ENCODE measurements around the gene NINJ2.

NINJ2 gene

GRCh38 chr12:538731-539539 lies 124.3 kb downstream of the NINJ2 start:
- TF ChIP-seq CTCF (IDR thresholded peaks at IDR 0.05; ENCODE audit: insufficient read depth, low read depth, low read length, missing control alignments): no peak
- no peak overlapping the region for H3K4me3 ChIP-seq (ENCODE audit: low read depth, low read length)
- DNase-seq (ENCODE audit: low read depth): no peak

GRCh38 chr12:537772-538171 lies 125.5 kb downstream of the NINJ2 start:
- TF ChIP-seq CTCF (IDR thresholded peaks at IDR 0.05; ENCODE audit: insufficient read depth, low read depth, low read length, missing control alignments): no peak
- no peak for DNase-seq (ENCODE audit: low read depth)
- H3K4me3 ChIP-seq (ENCODE audit: low read depth, low read length): no peak overlapping the region

- no peak for TF ChIP-seq CTCF (IDR thresholded peaks at IDR 0.05; ENCODE audit: insufficient read depth, low read depth, low read length, missing control alignments)
- H3K4me3 ChIP-seq (ENCODE audit: low read depth, low read length): no peak overlapping the region
- DNase-seq (ENCODE audit: low read depth): no peak
Observed at GRCh38 chr12:536751-537245, 126.4 kb downstream of the NINJ2 start.

GRCh38 chr12:535396-535795 lies 127.8 kb downstream of the NINJ2 start:
- DNase-seq (ENCODE audit: low read depth): no peak
- H3K4me3 ChIP-seq (ENCODE audit: low read depth, low read length): no peak overlapping the region
- TF ChIP-seq CTCF (IDR thresholded peaks at IDR 0.05; ENCODE audit: insufficient read depth, low read depth, low read length, missing control alignments): no peak

- no peak for DNase-seq (ENCODE audit: low read depth)
- no peak overlapping the region for H3K4me3 ChIP-seq (ENCODE audit: low read depth, low read length)
- no peak for TF ChIP-seq CTCF (IDR thresholded peaks at IDR 0.05; ENCODE audit: insufficient read depth, low read depth, low read length, missing control alignments)
Observed at GRCh38 chr12:534216-534615, 129.0 kb downstream of the NINJ2 start.

- no peak for TF ChIP-seq CTCF (IDR thresholded peaks at IDR 0.05; ENCODE audit: insufficient read depth, low read depth, low read length, missing control alignments)
- H3K4me3 ChIP-seq (ENCODE audit: low read depth, low read length): no peak overlapping the region
- no peak for DNase-seq (ENCODE audit: low read depth)
Observed at GRCh38 chr12:533718-534117, 129.5 kb downstream of the NINJ2 start.
